Fibroblast of lung (primary cell): ENCODE results near the gene GSDMA.
"Not testable (repeated sequence)": the region's sequence is repeated elsewhere in the genome, so short reads cannot be mapped to it uniquely, and the experiment has no call there.

Experiments used
- CTCF ChIP-seq, 2 donors: IDR thresholded peaks in 1 of 2; conservative IDR thresholded peaks in 1 of 2; 1 replicate in 1 of 2; 2 replicates in 1 of 2; pipeline ENCODE4 v1.5.1; 2011 to 2012; ENCODE audit warnings: low read length in 2 of 2, control low read depth in 1 of 2, inconsistent platforms in 1 of 2, low read depth in 1 of 2, mild to moderate bottlenecking in 1 of 2
- EZH2 ChIP-seq: IDR thresholded peaks from 2 replicates; pipeline ENCODE4 v1.5.1; 2012; ENCODE audit warnings: low read length, control low read depth, mild to moderate bottlenecking; ENCODE audit errors: missing control alignments

GRCh38 chr17:40012017-40012647, 49.3 kb downstream of the GSDMA start:
- not testable (repeated sequence) for TF ChIP-seq CTCF (conservative IDR thresholded peaks at IDR 0.05 in 1 of 2, IDR thresholded peaks at IDR 0.05 in 1 of 2; ENCODE audit: low read depth in 1 of 2, low read length in 2 of 2); EZH2
